IMR-90 (cell line): ENCODE data around the gene SHB. TPM values are rescaled to one million over a fixed set of nuclear protein-coding genes. Genes with fewer than 3 reads are reported as not detected.

Source experiments
- ATAC-seq: fragments of 200-7000 bp; cut with Tn5 transposase; 2 replicates; pipeline ENCODE4 v1.9.1; 2020; ENCODE audit warnings: low read depth, mild to moderate bottlenecking, moderate library complexity
- BruUV-seq: library from RNA; stranded (reverse); fragments of 400-500 nt; replicated peaks from 2 replicates; lab custom pipeline; 2021; lab: Mats Ljungman, UMichigan
- CTCF ChIA-PET: fragments of 300-600 bp; formaldehyde crosslinking; extraction: SDS; loops from one replicate; lab custom pipeline; 2021; ENCODE audit warnings: antibody characterized with exemption; lab: Yijun Ruan, JAX
- POLR2A ChIA-PET: fragments of 300-600 bp; sonication (Branson Sonifier 250); formaldehyde crosslinking; loops from one replicate; lab custom pipeline; 2022; ENCODE audit warnings: antibody characterized with exemption; ENCODE audit not compliant: unreplicated experiment; lab: Charles Lee
- DNase-seq: peaks from one replicate; pipeline ENCODE4 v3.0.0; 2013
- H2AFZ ChIP-seq: replicated peaks from 2 replicates; pipeline ENCODE3; 2013; ENCODE audit warnings: low read length, mild to moderate bottlenecking; ENCODE audit not compliant: poor library complexity
- H2AK5ac ChIP-seq: 2 replicates; pipeline ENCODE4 v1.6.1; 2013; ENCODE audit warnings: low read depth, low read length, inconsistent platforms
- H2AK9ac ChIP-seq: replicated peaks from 2 replicates; pipeline ENCODE3; 2013; ENCODE audit warnings: mild to moderate bottlenecking, low read depth, low read length, moderate library complexity; ENCODE audit not compliant: poor library complexity
- H2BK120ac ChIP-seq: 2 replicates; pipeline ENCODE4 v1.6.1; 2013; ENCODE audit warnings: low read depth, low read length, inconsistent platforms
- H2BK15ac ChIP-seq: 3 replicates; pipeline ENCODE4 v1.6.1; 2013; ENCODE audit warnings: low read depth, low read length, inconsistent platforms
- H2BK20ac ChIP-seq: 2 replicates; pipeline ENCODE4 v1.6.1; 2013; ENCODE audit warnings: low read depth, mild to moderate bottlenecking, inconsistent platforms, low read length, moderate library complexity
- H2BK5ac ChIP-seq: 2 replicates; pipeline ENCODE4 v1.6.1; 2013; ENCODE audit warnings: mild to moderate bottlenecking, low read depth, low read length, inconsistent platforms; ENCODE audit not compliant: poor library complexity, severe bottlenecking
- H3K14ac ChIP-seq: replicated peaks from 2 replicates; pipeline ENCODE4 v1.6.1; 2013; ENCODE audit warnings: low read depth, low read length, inconsistent platforms
- H3K18ac ChIP-seq: 2 replicates; pipeline ENCODE4 v1.6.1; 2013; ENCODE audit warnings: low read depth, low read length, control low read depth
- H3K23ac ChIP-seq: 2 replicates; pipeline ENCODE4 v1.6.1; 2013; ENCODE audit warnings: low read depth, low read length, inconsistent platforms
- H3K27ac ChIP-seq: 2 replicates; pipeline ENCODE4 v1.5.1; 2013; ENCODE audit warnings: mild to moderate bottlenecking, control low read depth, low read length; ENCODE audit not compliant: insufficient read depth
- H3K27me3 ChIP-seq: 2 replicates; pipeline ENCODE4 v1.6.1; 2013; ENCODE audit warnings: low read length; ENCODE audit not compliant: control insufficient read depth, insufficient read depth
- H3K36me3 ChIP-seq: 2 replicates; pipeline ENCODE4 v1.6.1; 2013; ENCODE audit warnings: low read length, mixed read lengths; ENCODE audit not compliant: control insufficient read depth, insufficient read depth
- H3K4ac ChIP-seq: 2 replicates; pipeline ENCODE4 v1.6.1; 2013; ENCODE audit warnings: low read depth, low read length, inconsistent platforms
- H3K4me1 ChIP-seq: 2 replicates; pipeline ENCODE4 v1.6.1; 2013; ENCODE audit warnings: low read length, mixed read lengths; ENCODE audit not compliant: control insufficient read depth, insufficient read depth
- H3K4me2 ChIP-seq: 2 replicates; pipeline ENCODE4 v1.6.1; 2013; ENCODE audit warnings: low read depth, mild to moderate bottlenecking, control low read depth, low read length, moderate library complexity
- H3K4me3 ChIP-seq: 2 replicates; pipeline ENCODE4 v1.5.1; 2013; ENCODE audit warnings: low read depth, mild to moderate bottlenecking, control low read depth, low read length, moderate library complexity; ENCODE audit not compliant: insufficient read depth
- H3K56ac ChIP-seq: 2 replicates; pipeline ENCODE4 v1.6.1; 2013; ENCODE audit warnings: low read length, inconsistent platforms; ENCODE audit not compliant: insufficient read depth; ENCODE audit errors: extremely low read depth
- H3K79me1 ChIP-seq, 2 experiments: 2 replicates each; pipeline ENCODE4 v1.6.1; 2013; ENCODE audit warnings: low read length in 2 of 2, inconsistent platforms in 1 of 2, low read depth in 1 of 2
- H3K9ac ChIP-seq: 2 replicates; pipeline ENCODE4 v1.6.1; 2013; ENCODE audit warnings: low read depth, low read length, control low read depth
- H3K9me1 ChIP-seq: 2 replicates; pipeline ENCODE4 v1.6.1; 2013; ENCODE audit warnings: low read length, inconsistent platforms; ENCODE audit not compliant: insufficient read depth
- H3K9me3 ChIP-seq: 2 replicates; pipeline ENCODE4 v1.6.1; 2013; ENCODE audit warnings: low read length; ENCODE audit not compliant: control insufficient read depth, insufficient read depth
- H4K20me1 ChIP-seq: 2 replicates; pipeline ENCODE4 v1.6.1; 2013; ENCODE audit warnings: low read length, inconsistent platforms; ENCODE audit not compliant: insufficient read depth
- H4K5ac ChIP-seq: 2 replicates; pipeline ENCODE4 v1.6.1; 2013; ENCODE audit warnings: mild to moderate bottlenecking, low read depth, low read length, control low read depth
- H4K8ac ChIP-seq, 2 experiments: 2 replicates each; pipeline ENCODE4 v1.6.1; 2013; ENCODE audit warnings: low read depth in 2 of 2, low read length in 2 of 2, control low read depth in 1 of 2, inconsistent platforms in 1 of 2
- H4K91ac ChIP-seq: 2 replicates; pipeline ENCODE4 v1.6.1; 2013; ENCODE audit warnings: low read depth, low read length, inconsistent platforms; ENCODE audit not compliant: insufficient read depth
- FOS ChIP-seq: fragments of 150-350 bp; IDR thresholded peaks from 2 replicates; pipeline ENCODE4 v1.6.1; 2016; ENCODE audit warnings: low read depth, low read length
- MAZ ChIP-seq: IDR thresholded peaks from 2 replicates; pipeline ENCODE4 v1.6.1; 2012; ENCODE audit warnings: low read depth, mild to moderate bottlenecking, low read length, improper control_type of control experiment, moderate library complexity, borderline replicate concordance
- NFE2L2 ChIP-seq: fragments of 150-350 bp; IDR thresholded peaks from 2 replicates; pipeline ENCODE4 v1.6.1; 2016; ENCODE audit warnings: low read depth, mild to moderate bottlenecking, low read length
- RFX5 ChIP-seq: IDR thresholded peaks from 2 replicates; pipeline ENCODE4 v1.8.0; 2012; ENCODE audit warnings: low read depth, mild to moderate bottlenecking, low read length, moderate library complexity
- SMC3 ChIP-seq: fragments of 150-350 bp; IDR thresholded peaks from 2 replicates; pipeline ENCODE4 v1.6.1; 2016; ENCODE audit warnings: low read depth, mild to moderate bottlenecking, antibody characterized with exemption, low read length, moderate library complexity
- WGBS, 2 experiments: methylation state at CpG; one replicate each; pipeline versions ENCODE4 v1.1.5 to v1.1.7; 2013; ENCODE audit warnings: missing lambda C conversion rate in 2 of 2; ENCODE audit not compliant: insufficient read length in 1 of 2; ENCODE audit errors: extremely low coverage in 2 of 2; 5-methylcytosine and 5-hydroxymethylcytosine counted together
- dilution Hi-C: fragments of 300-500 bp; cut with HindIII; formaldehyde crosslinking; loops from one replicate; pipeline ENCODE4 v1.14.3; 2018; ENCODE audit warnings: low sequenced_read_pairs; ENCODE audit not compliant: unreplicated experiment
- in situ Hi-C: fragments of 300-500 bp; cut with MboI; formaldehyde crosslinking; loops from 3 replicates; pipeline ENCODE4 v1.14.3; 2019; ENCODE audit warnings: low sequenced_read_pairs, inconsistent platforms, mixed read lengths
- intact Hi-C: fragments of 100-400 bp; cut with micrococcal nuclease; formaldehyde crosslinking; loops from 2 replicates; pipeline ENCODE4 v1.10.0; 2022
- polyA plus RNA-seq, 3 experiments: library from polyadenylated mRNA; depleted of rRNA; stranded (reverse); fragments of >200 nt; gene quantifications; 2 replicates each; pipeline ENCODE4 v1.2.3, GENCODE V29; 2012; ENCODE audit warnings: low replicate concordance in 1 of 3
- total RNA-seq: library from RNA; depleted of rRNA; stranded (reverse); fragments of >200 nt; gene quantifications from 2 replicates; pipeline ENCODE4 v1.2.3, GENCODE V29; 2012
- TF ChIP-seq, protein P1 (sequence below): fragments of 150-350 bp; IDR thresholded peaks from 2 replicates; pipeline ENCODE4 v1.6.1; 2017; ENCODE audit warnings: mild to moderate bottlenecking, antibody characterized with exemption, low read length, low read depth

Gene SHB
- total and polyA plus RNA-seq, 2 of the 4 experiments (the other 2 are of a cell fraction) = 6.1 to 20.4 TPM

DNA sequence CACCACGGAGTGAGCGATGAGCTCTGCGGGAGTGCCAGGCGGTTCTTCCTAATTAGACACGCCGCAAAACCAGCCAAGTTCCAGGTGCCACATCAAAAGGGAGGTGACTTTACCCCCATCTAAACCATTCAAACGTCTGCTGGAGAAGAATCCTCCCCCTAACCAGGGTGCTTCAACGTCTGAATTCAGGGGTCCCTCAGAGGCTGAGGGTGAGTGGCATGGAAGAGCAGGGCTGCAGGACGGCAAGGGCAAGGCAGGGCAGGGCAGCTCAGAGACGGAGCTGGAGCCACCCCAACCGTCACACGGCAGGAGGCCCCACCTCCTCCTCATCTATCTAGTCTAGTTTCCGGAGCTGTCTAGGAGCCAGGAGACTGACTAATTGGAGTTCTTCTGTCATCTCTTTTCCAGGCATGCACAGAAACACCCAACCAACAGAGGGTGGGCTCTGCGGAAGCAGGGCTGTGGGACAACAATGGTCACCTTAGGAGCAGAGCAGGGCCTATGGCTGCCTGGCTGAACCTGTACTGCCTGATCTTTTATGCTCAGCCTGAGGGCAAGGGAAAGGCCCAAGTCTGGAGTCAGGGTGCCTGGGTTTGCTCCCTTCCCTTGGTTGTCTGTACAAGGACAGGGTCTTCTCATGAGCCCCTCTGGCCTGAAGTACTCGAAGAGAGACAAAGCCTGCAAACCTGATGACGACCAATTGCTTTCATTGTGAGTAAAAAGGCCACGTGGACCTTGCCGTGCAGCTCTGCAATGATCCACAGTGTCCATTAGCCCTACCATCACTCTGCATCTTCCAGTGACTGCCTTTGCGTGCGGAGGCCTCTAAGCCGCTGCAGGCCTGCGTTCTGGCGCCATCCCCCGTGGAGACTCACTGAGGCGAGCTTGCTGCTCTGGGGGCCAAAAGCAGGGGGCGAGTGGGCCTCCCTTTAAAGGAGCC is 84.1 kb downstream of the SHB start:
- Histone ChIP-seq H2BK5ac (peak overlapping the region; percentile 57), H3K4me2 (peak overlapping the region; percentile 42), H3K9me1 (peaks cover 52% of the 10 kb centered on the region), H3K27me3 (no peaks in the 10 kb centered on the region), H4K20me1 (peaks cover 56% of the 10 kb centered on the region), H3K9ac (0 out of 2 replicates have a peak overlapping the region, but pooled peaks have one; percentile 12), H3K4ac (peak overlapping the region; percentile 55), H3K23ac (peak overlapping the region; percentile 24; the same call in 1 of the 2 replicates), H4K5ac (peak overlapping the region; percentile 54; the same call in 1 of the 2 replicates), H3K9me3 (no peaks in the 10 kb centered on the region), H3K14ac (peak overlapping the region; percentile 67), H2AK5ac (peak overlapping the region; percentile 73), H3K79me1 (peaks cover 43 to 97% of the 10 kb centered on the region in 2 experiments), H4K91ac (peak overlapping the region; percentile 61), H2AK9ac (peak overlapping the region; percentile 48), H3K18ac (no peak overlapping the region), H3K4me3 (no peak overlapping the region), H2AFZ (peak overlapping the region; percentile 34), H2BK120ac (peak overlapping the region; percentile 62), H3K36me3 (peaks cover 11% of the 10 kb centered on the region; the same call in 1 of the 2 replicates), H3K27ac (peak overlapping the region; percentile 57), H2BK15ac (peak overlapping the region; percentile 37; the same call in 1 of the 3 replicates), H3K56ac (no peak overlapping the region), H4K8ac (peak overlapping the region; percentile 34; a peak in 3 of 4 replicates), H2BK20ac (peak overlapping the region; percentile 65), H3K4me1 (peaks cover 19% of the 10 kb centered on the region)
- POLR2A ChIA-PET = no interaction called here
- intact Hi-C loops = no loop called here
- peak; percentile 72 for DNase-seq
- CTCF ChIA-PET = no interaction called here
- 48% methylated on average over 7 of the region's 26 CpGs; no CpG with 5 or more reads in 1 of the 2 experiments for WGBS, 2 experiments
- in situ Hi-C loops = no loop called here
- TF ChIP-seq RFX5 = no peak
- TF ChIP-seq, protein P1, sequence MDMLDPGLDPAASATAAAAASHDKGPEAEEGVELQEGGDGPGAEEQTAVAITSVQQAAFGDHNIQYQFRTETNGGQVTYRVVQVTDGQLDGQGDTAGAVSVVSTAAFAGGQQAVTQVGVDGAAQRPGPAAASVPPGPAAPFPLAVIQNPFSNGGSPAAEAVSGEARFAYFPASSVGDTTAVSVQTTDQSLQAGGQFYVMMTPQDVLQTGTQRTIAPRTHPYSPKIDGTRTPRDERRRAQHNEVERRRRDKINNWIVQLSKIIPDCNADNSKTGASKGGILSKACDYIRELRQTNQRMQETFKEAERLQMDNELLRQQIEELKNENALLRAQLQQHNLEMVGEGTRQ = peak; percentile 25; the same call in 1 of the 2 replicates
- peak; percentile 45; the same call in 1 of the 2 replicates for TF ChIP-seq MAZ
- TF ChIP-seq NFE2L2 = no peak
- peak; percentile 21; the same call in 1 of the 2 replicates for TF ChIP-seq SMC3
- TF ChIP-seq FOS = no peak
- peak; percentile 86 for ATAC-seq
- dilution Hi-C loops = no loop called here
- no TSS peak for BruUV-seq
